KMS-11 (cell line): ENCODE results near the gene TREML2.
A peak's percentile ranks its signal among the peaks of the same experiment; 100 is the strongest.
"Not testable (repeated sequence)": the region's sequence is repeated elsewhere in the genome, so short reads cannot be mapped to it uniquely, and the experiment has no call there.

ENCODE experiments used
- H2AFZ ChIP-seq: fragments of 200-600 bp; sonication (generic); 2 replicates; pipeline ENCODE4 v1.6.1; 2016; ENCODE audit warnings: antibody characterized with exemption, mixed run types, low read depth
- H3K27ac ChIP-seq: fragments of 200-600 bp; sonication (generic); 2 replicates; pipeline ENCODE4 v1.6.1; 2016; ENCODE audit warnings: mild to moderate bottlenecking, mixed run types
- H3K27me3 ChIP-seq: fragments of 200-600 bp; sonication (generic); 2 replicates; pipeline ENCODE4 v1.6.1; 2017; ENCODE audit warnings: mild to moderate bottlenecking, low read depth, mixed run types, moderate library complexity; ENCODE audit not compliant: insufficient read depth
- H3K36me3 ChIP-seq: fragments of 200-600 bp; sonication (generic); 2 replicates; pipeline ENCODE4 v1.6.1; 2017; ENCODE audit warnings: mild to moderate bottlenecking, mixed run types; ENCODE audit not compliant: insufficient read depth
- H3K4me1 ChIP-seq: fragments of 200-600 bp; sonication (generic); 2 replicates; pipeline ENCODE4 v1.6.1; 2016; ENCODE audit warnings: mild to moderate bottlenecking, low read depth, mixed run types; ENCODE audit not compliant: poor library complexity, severe bottlenecking
- H3K4me2 ChIP-seq: fragments of 200-600 bp; sonication (generic); 2 replicates; pipeline ENCODE4 v1.7.0; 2016; ENCODE audit warnings: mild to moderate bottlenecking, mixed run types
- H3K4me3 ChIP-seq: fragments of 200-600 bp; sonication (generic); IDR thresholded peaks from 2 replicates; pipeline ENCODE4 v1.6.1; 2017; ENCODE audit warnings: low read depth, low read length, mixed read lengths; ENCODE audit not compliant: insufficient read depth
- H3K79me2 ChIP-seq: fragments of 200-600 bp; sonication (generic); 2 replicates; pipeline ENCODE4 v1.6.1; 2016; ENCODE audit warnings: low read depth, mixed run types; ENCODE audit not compliant: insufficient read depth
- H3K9ac ChIP-seq: fragments of 200-600 bp; sonication (generic); 2 replicates; pipeline ENCODE4 v1.6.1; 2016; ENCODE audit warnings: mild to moderate bottlenecking, mixed run types
- H4K20me1 ChIP-seq: fragments of 200-600 bp; sonication (generic); 2 replicates; pipeline ENCODE4 v1.6.1; 2016; ENCODE audit warnings: mild to moderate bottlenecking, mixed run types; ENCODE audit not compliant: insufficient read depth
- CTCF ChIP-seq: fragments of 200-600 bp; sonication (generic); conservative IDR thresholded peaks from 2 replicates; pipeline ENCODE4 v1.6.1; 2017; ENCODE audit warnings: low read depth, mild to moderate bottlenecking, antibody characterized with exemption, low read length, moderate library complexity, mixed read lengths

TREML2 gene

GRCh38 chr6:41200901-41201763, at the start of gene TREML2:
Gene TREML2, minus strand, starts transcription at chr6:41201149. Its CDS starts 141 bp downstream, at chr6:41201008.
- H3K4me1 ChIP-seq: peaks cover 25% of the 10 kb centered on the region
- TF ChIP-seq CTCF: no peak
- H3K4me2 ChIP-seq: peak within 1 kb of the TSS; percentile 72
- H2AFZ ChIP-seq: peak within 1 kb of the TSS; percentile 83
- H3K27me3 ChIP-seq: no peaks in the 10 kb centered on the region
- H3K36me3 ChIP-seq: no peaks in the 10 kb centered on the region
- H3K79me2 ChIP-seq: no peaks in the 10 kb centered on the region
- peak within 1 kb of the TSS; percentile 70 for H3K27ac ChIP-seq
- H3K4me3 ChIP-seq: no peak within 1 kb of the TSS
- H3K9ac ChIP-seq: peak within 1 kb of the TSS; percentile 20; the same call in 1 of the 2 replicates
- H4K20me1 ChIP-seq: no peaks in the 10 kb centered on the region

- TF ChIP-seq CTCF: no peak
- Histone ChIP-seq H3K4me2 (no peak overlapping the region), H3K4me1 (peaks cover 34% of the 10 kb centered on the region), H3K4me3 (no peak overlapping the region), H3K27me3 (no peaks in the 10 kb centered on the region), H4K20me1 (no peaks in the 10 kb centered on the region), H3K79me2 (no peaks in the 10 kb centered on the region), H2AFZ (no peak overlapping the region), H3K27ac (no peak overlapping the region), H3K36me3 (no peaks in the 10 kb centered on the region), H3K9ac (no peak overlapping the region)
These were observed 47.1 kb upstream of the TREML2 start for GRCh38 chr6:41247882-41248705.

GRCh38 chr6:41247288-41247865, 46.4 kb upstream of the TREML2 start:
- H3K27me3 ChIP-seq: no peaks in the 10 kb centered on the region
- H3K79me2 ChIP-seq: no peaks in the 10 kb centered on the region
- H4K20me1 ChIP-seq: no peaks in the 10 kb centered on the region
- TF ChIP-seq CTCF: no peak
- H3K4me2 ChIP-seq: no peak overlapping the region
- H3K4me3 ChIP-seq: no peak overlapping the region
- H3K4me1 ChIP-seq: peaks cover 40% of the 10 kb centered on the region
- no peak overlapping the region for H3K9ac ChIP-seq
- H3K36me3 ChIP-seq: no peaks in the 10 kb centered on the region
- no peak overlapping the region for H2AFZ ChIP-seq
- no peak overlapping the region for H3K27ac ChIP-seq

GRCh38 chr6:41246529-41246928, 45.6 kb upstream of the TREML2 start:
- H3K36me3 ChIP-seq, H3K4me2 ChIP-seq, H4K20me1 ChIP-seq, H3K4me3 ChIP-seq, H3K27ac ChIP-seq, H3K79me2 ChIP-seq, H2AFZ ChIP-seq, H3K9ac ChIP-seq, H3K27me3 ChIP-seq: not testable (repeated sequence)
- peaks cover 49% of the 10 kb centered on the region for H3K4me1 ChIP-seq
